HG03097 (cell line): ENCODE results near the gene SRM.
"Not testable (repeated sequence)": the region's sequence is repeated elsewhere in the genome, so short reads cannot be mapped to it uniquely, and the experiment has no call there.

Experiments used
- ATAC-seq: cut with Tn5 transposase; IDR thresholded peaks from one replicate; pipeline ENCODE4 v1.9.1; 2021; ENCODE audit not compliant: unreplicated experiment, low FRiP score

Gene SRM

DNA sequence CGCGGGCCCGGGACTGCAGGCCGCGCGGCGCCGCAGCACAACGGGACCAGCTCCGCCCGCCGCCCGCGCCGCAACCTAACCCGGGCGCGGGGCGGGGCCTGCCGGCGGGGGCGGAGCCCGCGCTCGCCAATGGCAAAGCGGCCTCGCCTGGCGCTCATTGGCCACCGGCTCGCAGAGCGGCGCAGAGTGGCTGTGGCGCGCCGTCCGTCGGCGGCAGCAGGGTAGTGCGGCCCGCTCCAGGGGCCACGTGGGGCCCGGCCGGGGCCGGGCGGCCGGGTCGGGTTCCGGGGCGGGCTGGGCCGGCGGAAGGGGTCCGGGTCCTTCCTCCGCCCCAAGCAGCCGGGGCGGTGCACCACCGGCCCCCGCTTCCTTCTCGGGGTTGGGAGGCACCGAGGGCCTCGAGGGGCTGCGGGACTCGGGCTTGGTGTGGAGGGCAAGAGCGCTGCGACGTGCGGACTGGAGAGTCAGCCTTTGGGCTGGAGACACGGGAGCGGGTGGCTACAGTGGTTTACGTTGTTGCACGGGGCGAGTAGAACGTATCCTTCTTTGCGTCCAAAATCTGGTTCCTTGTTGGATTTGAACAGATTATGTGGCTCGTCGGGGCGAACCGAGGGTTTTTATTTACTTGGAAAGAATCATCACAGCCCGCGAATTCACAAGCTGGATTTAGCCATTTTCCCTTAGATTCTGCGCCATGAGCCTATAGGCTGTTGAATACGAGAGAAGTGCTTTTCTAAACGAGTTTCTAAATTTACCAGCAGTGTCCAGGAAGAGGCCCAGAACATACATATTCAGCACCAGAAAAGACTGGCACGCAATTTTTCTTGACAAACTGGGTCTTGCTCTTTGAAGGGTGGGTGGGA is at the start of gene SRM:
SRM (minus strand) TSS at position 51 of the 863 bp plus-strand sequence. CDS start 75 bp downstream, outside the sequence.
- ATAC-seq: peak; percentile 85

DNA sequence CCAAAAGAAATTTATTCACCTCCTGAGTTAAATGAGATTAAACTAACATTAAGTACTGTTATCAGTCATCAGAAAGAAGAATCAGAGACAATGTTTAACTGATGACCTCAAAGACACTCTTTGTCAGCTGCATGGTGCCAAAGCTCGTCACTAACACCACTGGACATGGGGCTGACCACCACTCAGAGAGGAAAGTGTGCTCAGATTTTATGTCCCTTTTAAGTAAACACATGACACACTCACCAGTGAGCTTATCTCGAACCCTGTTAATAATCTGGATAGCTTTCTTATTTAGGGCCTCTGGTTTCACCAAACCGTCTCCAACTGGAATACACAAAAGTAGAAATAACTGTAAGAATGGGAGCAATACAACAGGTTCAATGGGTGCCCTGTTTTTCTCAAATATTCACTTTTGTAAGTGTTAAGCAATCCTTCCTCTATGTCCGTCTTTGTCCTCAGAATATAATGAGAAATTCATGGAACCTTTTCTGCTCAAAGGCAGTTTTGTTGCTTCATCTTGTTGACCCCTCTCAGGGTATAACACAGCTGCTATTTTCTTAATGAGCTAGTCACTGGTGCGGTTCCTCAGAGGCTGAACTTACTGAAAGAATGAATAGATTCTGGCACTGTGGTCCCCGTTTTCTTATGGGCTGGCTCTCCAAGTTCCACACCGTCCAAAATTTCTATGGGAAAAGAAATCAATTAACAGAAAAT is 49.4 kb upstream of the SRM start:
- no peak for ATAC-seq

DNA sequence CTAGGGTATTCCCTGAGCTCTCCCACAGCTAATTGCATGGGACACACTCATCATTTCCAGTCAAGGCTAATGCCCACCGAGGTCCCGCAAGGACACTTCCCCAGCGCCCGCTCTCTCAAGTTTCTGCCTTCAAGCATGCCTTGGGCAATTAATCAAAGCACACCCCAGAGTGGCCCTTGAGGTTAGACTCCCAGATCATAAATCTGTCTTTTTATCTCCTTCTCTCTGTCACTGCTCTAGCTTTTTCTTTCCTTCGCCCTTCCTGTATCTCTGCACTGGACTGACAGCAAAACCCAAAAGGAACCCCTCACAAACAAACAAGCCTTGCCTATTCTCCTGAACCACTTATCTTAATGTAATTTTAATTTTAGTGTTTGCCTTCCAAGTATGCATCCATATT is 47.8 kb upstream of the SRM start:
- ATAC-seq: no peak

DNA sequence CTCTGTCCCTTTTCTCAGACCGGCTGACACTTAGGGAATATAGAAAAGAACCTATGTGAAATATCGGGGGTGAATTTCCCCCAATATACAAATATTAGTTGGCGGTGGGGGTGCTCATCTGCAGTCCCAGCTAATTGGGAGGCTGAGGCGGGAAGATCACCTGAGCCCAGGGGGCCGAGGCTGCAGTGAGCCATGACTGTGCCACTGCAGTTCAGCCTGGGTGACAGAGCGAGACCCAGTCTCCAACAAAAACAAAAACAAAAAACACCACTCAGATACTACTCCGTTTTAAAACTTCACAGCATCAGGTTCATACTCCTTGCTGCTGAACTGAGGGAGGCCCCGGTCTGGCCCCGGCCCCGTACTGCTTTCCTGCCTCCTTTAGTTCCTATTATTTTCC is 45.8 kb upstream of the SRM start:
- ATAC-seq: no peak

DNA sequence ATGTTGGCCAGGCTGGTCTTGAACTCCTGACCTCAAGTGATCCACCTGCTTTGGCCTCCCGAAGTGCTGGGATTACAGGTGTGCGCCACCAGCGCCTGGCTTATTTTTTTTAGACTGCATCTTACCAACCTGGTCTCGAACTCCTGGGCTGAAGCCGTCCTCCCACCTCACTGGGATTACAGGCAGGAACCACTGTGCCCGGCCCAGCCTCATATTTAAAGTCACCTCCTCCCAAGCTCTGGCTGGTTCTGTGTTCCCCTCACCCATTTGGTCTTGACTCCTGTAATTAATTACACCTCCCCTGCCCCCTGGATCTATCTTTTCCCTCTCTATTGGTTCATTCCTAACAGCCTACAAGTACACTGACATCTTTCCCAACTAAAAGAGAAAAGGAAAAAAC is 41.5 kb upstream of the SRM start:
- ATAC-seq: no peak

DNA sequence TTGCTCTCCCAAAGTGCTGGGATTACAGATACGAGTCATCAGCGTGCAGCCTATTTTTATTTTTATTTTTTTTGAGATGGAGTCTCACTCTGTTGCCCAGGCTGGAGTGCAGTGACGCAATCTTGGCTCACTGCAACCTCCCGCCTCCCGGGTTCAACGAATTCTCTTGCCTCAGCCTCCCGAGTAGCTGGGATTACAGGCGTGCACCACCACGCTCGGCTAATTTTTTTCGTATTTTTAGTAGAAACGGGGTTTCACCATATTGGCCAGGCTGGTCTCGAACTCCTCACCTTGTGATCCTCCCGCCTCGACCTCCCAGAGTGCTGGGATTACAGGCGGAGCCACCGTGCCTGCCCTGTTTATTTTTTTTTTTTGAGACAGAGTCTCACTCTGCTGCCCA is 41.0 kb upstream of the SRM start:
- not testable (repeated sequence) for ATAC-seq

DNA sequence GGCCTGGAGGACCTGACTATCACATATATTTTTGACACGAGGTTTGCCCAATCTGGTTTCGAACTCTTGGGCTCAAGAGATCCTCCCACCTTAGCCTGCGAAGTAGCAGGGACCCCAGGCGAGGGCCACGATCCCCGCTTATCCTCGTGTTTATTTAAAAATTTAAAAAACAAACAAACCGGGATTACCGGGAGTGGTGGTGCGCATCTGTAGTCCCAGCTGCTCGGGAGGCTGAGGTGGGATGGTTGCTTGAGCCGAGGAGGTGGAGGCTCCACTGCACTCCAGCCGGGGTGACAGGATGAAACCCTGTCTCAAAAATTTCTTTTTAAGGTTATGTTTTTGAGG is 40.3 kb upstream of the SRM start:
- no peak for ATAC-seq

DNA sequence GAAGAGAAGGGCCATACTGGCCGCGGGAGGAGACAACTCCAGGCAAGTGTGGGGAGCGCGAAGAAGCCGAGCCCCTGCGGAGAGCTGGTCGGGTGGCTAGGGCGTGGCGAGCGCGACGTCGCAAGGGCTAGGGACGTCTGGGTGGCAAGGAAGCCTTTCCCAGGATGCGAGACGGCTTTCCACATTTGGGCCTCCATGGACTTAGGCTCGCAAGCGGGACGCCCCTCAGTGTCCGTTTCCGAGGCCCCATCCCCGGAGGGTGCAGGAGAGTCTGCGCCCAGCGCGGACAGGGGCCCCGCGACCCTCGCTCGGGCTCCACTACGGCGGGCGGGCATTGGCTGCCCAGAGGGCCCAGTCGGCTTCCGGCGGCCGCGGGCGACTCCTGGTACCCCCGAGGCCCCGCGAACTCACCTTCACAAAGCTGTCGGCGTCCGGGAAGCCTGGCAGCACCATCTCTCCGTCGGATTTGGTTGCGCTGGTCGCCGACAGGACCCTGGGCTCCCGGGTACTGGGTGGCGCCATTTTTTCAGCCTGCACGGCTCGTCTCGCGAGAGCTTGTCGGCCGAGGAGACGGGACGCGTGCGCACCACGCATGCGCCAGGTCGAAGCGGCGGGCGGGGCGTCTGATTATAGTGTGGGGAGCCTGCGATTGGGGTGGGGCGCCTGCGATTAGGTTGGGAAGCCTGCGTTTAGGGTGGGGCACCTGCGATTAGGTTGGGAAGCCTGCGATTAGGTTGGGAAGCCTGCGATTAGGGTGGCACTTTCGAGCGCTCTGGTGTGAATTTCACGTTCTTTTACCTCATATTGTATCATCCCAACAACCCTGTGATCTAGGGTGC is 39.7 kb upstream of the SRM start, which contains the start of gene EXOSC10:
EXOSC10 (minus strand) TSS at position 560 of the 839 bp plus-strand sequence; CDS start at position 522, 38 bp downstream.
- peak; percentile 88 for ATAC-seq

DNA sequence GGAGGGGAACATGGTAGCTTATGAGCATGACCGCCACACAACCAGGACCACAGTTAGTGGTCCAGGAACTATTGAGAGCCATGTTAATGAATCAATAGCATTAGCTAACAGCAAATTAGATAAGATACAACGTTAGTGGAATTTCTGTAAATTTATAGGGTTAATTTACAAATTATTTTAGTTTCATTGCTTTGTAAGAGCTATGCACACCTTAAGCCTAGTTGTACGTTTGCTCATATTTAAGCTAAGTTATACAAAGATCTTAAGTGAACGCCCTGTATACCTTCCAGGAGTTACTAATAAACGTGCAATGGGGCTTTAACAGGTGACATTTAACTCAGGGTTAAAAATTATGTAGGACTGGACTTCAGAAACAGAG is 39.1 kb upstream of the SRM start:
- ATAC-seq: no peak

DNA sequence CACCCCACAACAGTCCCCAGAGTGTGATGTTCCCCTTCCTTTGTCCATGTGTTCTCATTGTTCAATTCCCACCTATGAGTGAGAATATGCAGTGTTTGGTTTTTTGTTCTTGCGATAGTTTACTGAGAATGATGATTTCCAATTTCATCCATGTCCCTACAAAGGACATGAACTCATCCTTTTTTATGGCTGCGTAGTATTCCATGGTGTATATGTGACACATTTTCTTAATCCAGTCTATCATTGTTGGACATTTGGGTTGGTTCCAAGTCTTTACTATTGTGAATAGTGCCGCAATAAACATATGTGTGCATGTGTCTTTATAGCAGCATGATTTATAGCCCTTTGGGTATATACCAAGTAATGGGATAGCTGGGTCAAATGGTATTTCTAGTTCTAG is 24.0 kb upstream of the SRM start:
- not testable (repeated sequence) for ATAC-seq

DNA sequence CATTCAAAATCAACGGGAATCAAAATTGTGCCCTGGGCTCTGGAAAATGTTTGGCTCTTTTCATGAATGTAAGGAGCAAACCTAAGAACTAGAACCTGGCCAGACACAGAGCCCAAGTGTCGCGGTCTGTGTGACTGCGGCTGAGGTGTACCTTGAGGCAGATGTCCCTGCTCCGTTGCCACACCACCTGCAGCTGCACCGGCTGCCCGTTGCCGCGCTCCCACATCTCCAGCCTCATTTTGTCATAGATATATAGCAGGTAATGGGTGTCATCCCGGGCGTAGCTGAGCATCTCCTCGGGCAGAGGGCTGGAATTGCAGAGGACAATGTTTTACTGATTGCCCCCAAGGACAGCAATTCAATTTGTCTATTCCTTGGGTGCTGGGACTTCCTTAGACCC is 21.1 kb upstream of the SRM start:
- no peak for ATAC-seq

DNA sequence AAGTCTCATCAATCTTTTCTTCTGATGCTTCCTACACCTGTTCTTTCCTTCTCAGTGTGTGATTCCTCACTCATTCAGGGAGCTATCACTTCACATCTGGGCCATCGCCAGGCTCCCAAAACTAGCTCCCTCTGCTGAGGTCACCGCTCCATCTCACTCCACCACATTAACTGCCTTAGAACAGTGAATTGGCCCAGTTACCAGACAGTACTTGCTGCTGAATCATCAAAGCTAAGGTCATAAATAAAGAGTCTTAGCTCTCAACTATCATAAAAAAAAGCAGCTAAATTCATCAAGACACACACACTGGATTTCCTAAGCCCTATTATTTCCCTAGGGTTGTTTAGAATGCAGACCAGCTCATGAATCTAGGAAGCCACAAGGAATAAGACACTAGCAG is 18.8 kb upstream of the SRM start:
- ATAC-seq: no peak

DNA sequence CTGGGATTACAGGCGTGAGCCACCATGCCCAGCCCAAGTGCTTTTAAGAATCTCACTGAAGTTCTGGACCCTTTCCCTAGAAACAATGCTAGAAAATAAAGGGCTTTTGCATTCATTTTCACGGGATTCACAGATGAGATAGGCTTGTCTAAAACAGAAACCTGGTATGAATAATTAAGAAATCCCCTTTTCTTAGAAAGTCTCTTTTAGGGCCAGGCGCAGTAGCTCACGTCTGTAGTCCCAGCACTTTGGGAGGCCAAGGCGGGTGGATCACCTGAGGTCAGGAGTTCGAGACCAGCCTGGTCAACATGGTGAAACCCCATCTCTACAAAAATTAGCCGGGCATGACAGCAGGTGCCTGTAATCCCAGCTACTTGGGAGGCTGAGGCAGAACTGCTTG is 13.6 kb upstream of the SRM start:
- ATAC-seq: not testable (repeated sequence)

DNA sequence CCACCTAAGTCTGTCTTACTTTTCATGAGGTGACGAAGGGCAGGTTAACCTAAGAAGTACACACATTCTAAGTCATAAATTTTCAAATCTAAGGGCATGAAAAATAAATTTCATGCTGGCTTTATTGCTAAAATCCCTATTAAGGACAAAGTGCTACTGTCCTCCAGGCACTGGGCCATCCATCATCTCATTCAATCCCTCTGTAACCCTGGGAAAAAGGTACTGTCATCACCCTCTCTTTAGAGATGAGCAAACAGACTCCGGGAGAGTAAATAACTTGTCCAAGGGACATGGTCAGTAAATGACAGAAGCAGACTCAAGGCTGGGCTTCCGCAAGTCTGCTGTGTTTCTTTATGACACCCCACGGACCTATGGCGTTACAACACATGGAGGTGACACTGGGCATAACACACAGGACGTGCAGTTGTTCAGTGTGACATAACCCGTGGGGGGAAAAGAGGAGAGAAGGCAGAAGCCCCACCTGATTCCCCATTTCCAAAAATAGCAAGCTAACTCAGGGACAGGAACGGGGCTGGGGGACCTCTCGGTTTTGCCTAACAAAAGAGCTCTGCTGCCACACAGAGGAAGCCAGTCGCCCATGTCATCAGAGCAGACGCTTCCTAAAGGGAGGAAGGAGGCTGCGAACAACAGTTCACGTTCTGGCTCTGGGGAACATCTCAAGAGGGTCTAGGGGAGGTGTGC is 12.5 kb upstream of the SRM start:
- no peak for ATAC-seq

DNA sequence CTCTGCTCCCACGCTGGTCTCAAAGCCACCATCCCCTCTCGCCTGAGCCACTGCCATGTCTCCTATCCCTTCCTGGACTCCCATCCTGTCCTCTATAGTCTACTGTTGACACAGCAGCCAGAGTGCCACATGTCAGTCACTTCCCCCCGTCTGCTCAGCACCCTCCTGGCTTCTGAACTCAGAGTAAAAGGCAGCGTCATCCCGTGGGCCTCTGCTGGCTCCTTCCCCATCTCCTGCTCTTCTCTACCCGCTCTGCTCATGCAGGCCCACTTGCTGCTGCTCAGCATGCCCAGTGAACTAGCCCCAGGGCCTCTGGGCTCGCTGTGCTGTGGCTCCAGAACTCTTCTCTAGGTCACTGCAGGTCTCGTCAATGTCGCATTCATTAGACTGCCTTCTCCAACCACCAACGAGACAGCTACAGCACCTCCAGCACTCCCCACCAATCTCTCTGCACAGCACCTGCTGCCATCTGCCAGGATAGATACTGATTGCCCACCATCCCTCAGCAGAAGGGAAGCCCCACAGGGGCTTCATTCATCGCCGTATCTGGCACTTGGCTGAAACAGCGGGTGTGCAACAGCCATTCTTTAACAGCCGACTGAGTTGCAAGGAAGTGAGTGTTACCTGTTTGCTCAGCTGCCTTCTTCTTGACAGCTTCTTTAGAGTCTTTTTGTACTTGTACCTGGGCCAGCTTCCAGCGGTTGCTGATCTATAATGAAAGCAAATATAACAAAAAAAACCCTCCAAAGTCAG is 11.8 kb upstream of the SRM start:
- ATAC-seq: no peak

DNA sequence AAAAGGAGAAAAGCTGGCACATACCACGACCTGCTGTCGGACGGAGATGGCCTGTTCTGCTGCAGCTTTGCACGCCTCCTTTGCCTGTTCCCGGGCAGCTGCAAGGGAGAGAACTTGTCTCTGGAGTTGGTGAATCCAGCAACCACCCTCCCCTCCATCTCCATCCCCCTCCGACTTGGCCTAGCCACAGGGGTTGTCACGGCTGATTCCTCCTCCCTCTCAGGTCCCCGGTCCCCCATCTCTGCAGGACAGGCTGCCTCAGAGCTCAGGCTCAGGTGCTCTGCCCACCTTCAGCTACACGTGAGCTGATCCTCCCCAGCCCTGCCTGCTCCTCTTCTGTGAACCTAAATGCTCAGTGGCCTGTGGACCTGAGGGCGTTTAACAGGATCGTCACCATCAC is 11.1 kb upstream of the SRM start:
- ATAC-seq: no peak

DNA sequence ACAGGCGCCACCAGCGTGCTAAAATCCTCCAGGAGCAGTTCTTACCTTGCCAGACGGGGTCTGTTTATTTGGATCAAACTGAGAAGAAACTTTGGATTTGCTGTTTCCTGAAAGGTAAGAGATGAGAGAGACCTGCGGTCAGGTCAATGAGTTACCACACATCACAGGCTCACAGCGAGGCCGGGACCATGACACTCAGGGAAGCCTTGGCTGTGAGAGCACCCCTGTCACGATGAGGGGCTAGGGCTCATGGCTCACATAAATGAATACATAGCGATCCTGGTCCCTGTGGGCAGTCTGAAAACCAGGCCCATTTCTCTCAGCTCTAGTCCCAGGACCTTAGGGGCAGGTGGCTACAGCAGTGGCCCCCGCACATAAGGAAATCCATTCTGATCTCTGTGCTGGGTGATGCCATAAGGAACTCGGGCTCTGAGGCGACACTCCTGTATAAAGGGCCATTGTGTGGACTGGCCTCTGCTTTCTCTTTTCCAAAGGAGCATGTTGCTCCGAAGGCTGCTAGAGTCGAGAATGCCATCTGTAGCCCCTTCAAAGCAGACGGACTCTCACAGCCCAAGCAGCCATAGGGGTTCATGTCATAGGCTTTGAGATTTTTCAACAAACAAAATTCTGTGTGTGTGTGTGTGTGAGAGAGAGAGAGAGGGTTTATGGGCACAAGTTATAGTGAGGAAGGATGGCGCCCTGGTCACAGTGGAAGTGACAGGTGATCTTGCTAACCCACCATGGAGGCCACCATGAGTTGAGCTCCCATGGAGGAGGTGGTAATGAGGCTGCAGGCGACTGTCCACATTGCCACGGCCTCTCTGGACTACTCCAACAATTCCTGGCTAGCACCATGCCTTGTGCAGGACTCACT is 9.0 kb upstream of the SRM start:
- ATAC-seq: no peak

DNA sequence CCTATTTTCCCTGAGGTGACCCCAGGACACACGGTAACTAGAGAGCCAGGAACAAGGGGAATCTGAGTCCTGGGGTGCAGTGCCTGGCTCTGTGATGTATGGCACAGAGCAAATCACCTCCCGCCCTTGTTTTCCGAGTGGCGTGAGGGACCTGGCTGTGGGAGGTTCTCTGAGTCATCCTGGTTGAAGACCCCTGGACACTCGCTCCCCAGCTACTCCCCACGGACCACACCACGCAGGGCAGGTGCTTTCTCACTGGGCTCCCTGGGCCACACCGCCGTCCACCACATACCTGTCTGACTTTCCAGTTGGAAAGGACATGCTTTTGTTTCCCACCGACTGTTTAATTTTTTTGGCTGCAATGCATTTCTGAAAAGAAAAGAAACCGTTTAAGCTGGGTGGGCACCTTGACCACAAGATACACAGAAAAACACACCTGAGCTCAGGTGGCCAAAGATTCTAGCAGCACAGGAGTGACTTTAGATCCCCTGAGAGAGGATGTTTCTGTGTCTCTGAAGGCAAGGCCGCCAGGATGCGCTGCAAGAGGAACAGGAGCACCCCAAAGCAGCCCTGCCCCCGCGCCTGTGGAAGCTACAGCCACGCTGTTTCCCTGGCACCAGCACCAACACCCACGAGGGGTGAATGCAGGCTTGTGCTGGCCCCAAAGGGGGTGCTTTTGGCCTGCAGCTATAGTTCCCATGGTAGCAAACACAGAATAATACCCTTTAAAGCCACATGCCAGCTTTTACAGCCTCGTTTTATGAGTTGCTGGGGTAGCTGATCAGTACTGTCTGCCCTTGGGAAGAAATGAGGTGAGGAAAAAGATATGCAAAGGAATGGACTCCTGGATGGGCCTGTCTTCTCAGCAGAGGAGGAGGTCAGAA is 8.1 kb upstream of the SRM start:
- ATAC-seq: no peak
